K562 (cell line): ENCODE measurements around the gene PI4KA. TPM values are rescaled to one million over a fixed set of nuclear protein-coding genes. Genes with fewer than 3 reads are reported as not detected.

Experiments used
- BCLAF1 ChIP-seq, 2 experiments: fragments of 450-650 bp in 1 of 2; IDR thresholded peaks; 2 replicates each; pipeline ENCODE4 v1.6.1; 2011 to 2017; ENCODE audit warnings: low read depth in 2 of 2, antibody characterized with exemption in 1 of 2, borderline replicate concordance in 1 of 2, low read length in 1 of 2, mild to moderate bottlenecking in 1 of 2, mixed read lengths in 1 of 2; ENCODE audit not compliant: control insufficient read depth in 1 of 2
- CEBPB ChIP-seq: fragments of 450-650 bp; IDR thresholded peaks from 2 replicates; pipeline ENCODE4 v1.6.1; 2016; ENCODE audit warnings: missing genetic modification characterization, missing compliant biosample characterization
- CHD2 ChIP-seq: IDR thresholded peaks from 2 replicates; pipeline ENCODE4 v1.6.1; 2011; ENCODE audit warnings: low read depth, low read length
- ETV6 ChIP-seq, 3 experiments: fragments of 150-350 bp in 1 of 3; sonication (generic) in 1 of 3; formaldehyde crosslinking in 1 of 3; IDR thresholded peaks; 2 replicates each; pipeline versions ENCODE4 v1.6.1 to v1.8.0; 2014 to 2022; ENCODE audit warnings: borderline replicate concordance in 2 of 3, low read depth in 2 of 3, antibody characterized with exemption in 1 of 3, low read length in 1 of 3, mild to moderate bottlenecking in 1 of 3, missing genetic modification reagents in 1 of 3
- KDM5B ChIP-seq: fragments of 200-600 bp; sonication (generic); IDR thresholded peaks from 2 replicates; pipeline ENCODE4 v1.6.1; 2012; ENCODE audit warnings: low read depth, mild to moderate bottlenecking, moderate library complexity, low read length, control low read depth, inconsistent platforms; ENCODE audit not compliant: insufficient replicate concordance
- LEF1 ChIP-seq: fragments of 450-650 bp; IDR thresholded peaks from 2 replicates; pipeline ENCODE4 v1.6.1; 2016; ENCODE audit warnings: mild to moderate bottlenecking
- NFATC3 ChIP-seq: fragments of 450-650 bp; IDR thresholded peaks from 2 replicates; pipeline ENCODE4 v1.6.1; 2017; ENCODE audit warnings: mild to moderate bottlenecking
- NR2C2 ChIP-seq, 2 experiments: fragments of 200-800 bp in 1 of 2; sonication (Bioruptor generic) in 1 of 2; sonication (generic) in 1 of 2; formaldehyde crosslinking in 1 of 2; IDR thresholded peaks; 2 replicates each; pipeline versions ENCODE4 v1.6.1 to v1.8.0; 2016 to 2022; ENCODE audit warnings: mild to moderate bottlenecking in 1 of 2, missing compliant biosample characterization in 1 of 2, missing genetic modification characterization in 1 of 2, missing genetic modification reagents in 1 of 2
- NRF1 ChIP-seq, 2 experiments: fragments of 450-650 bp; IDR thresholded peaks in 1 of 2; conservative IDR thresholded peaks in 1 of 2; 2 replicates each; pipeline ENCODE4 v1.6.1; 2014; ENCODE audit warnings: mild to moderate bottlenecking in 2 of 2
- RBFOX2 ChIP-seq: fragments of 200-400 bp; formaldehyde crosslinking; IDR thresholded peaks from 2 replicates; pipeline ENCODE4 v1.6.1; 2017; ENCODE audit warnings: low read depth, mild to moderate bottlenecking, low read length, moderate library complexity
- SRSF3 ChIP-seq: fragments of 200-400 bp; formaldehyde crosslinking; IDR thresholded peaks from 2 replicates; pipeline ENCODE4 v1.6.1; 2016; ENCODE audit warnings: mild to moderate bottlenecking, low read length, moderate library complexity; ENCODE audit not compliant: insufficient read depth
- TAF9B ChIP-seq: fragments of 450-650 bp; IDR thresholded peaks from 2 replicates; pipeline ENCODE4 v1.6.1; 2018; ENCODE audit warnings: mild to moderate bottlenecking; ENCODE audit not compliant: partially characterized antibody
- TEAD2 ChIP-seq: fragments of 450-650 bp; IDR thresholded peaks from 2 replicates; pipeline ENCODE4 v1.6.1; 2016; ENCODE audit warnings: missing genetic modification characterization, control low read depth, missing compliant biosample characterization
- WHSC1 ChIP-seq: IDR thresholded peaks from one replicate; pipeline ENCODE4 v1.6.1; 2012; ENCODE audit warnings: low read length, control low read depth, inconsistent platforms
- ZNF12 ChIP-seq: sonication (generic); formaldehyde crosslinking; IDR thresholded peaks from 2 replicates; pipeline ENCODE4 v1.4.0; 2020; ENCODE audit warnings: mild to moderate bottlenecking, missing genetic modification reagents
- ZNF134 ChIP-seq: fragments of 250-450 bp; sonication (Bioruptor Pico); conservative IDR thresholded peaks from 2 replicates; pipeline ENCODE4 v1.4.0; 2020
- ZSCAN29 ChIP-seq: fragments of 450-650 bp; IDR thresholded peaks from 2 replicates; pipeline ENCODE4 v1.6.1; 2017
- polyA plus RNA-seq, 8 experiments: library from polyadenylated mRNA; depleted of rRNA in 4 of 8; stranded (reverse) in 5 of 8; unstranded in 3 of 8; fragments of >200 nt; fragmentation: Nextera tagmentation in 2 of 8; fragmentation: Illumina TruSeq in 1 of 8; extraction: Ambion mirVana in 2 of 8; extraction: Trizol in 1 of 8; gene quantifications; 2 replicates each; pipeline versions ENCODE4 v1.2.1 to v1.2.3, GENCODE V29; 2011 to 2014; ENCODE audit warnings: inconsistent platforms in 1 of 8, missing spikeins in 1 of 8
- total RNA-seq, 7 experiments: library from RNA; depleted of rRNA in 6 of 7; stranded (reverse); fragments of >200 nt in 6 of 7; fragmentation: Illumina TruSeq in 2 of 7; extraction: Trizol in 2 of 7; gene quantifications; 2 replicates each; pipeline versions ENCODE4 v1.2.1 to v1.2.3, GENCODE V29; 2011 to 2021; ENCODE audit warnings: low replicate concordance in 1 of 7
- TF ChIP-seq, protein P1 (sequence below): sonication (generic); formaldehyde crosslinking; IDR thresholded peaks from 2 replicates; pipeline ENCODE4 v1.8.1; 2022; ENCODE audit warnings: missing genetic modification reagents
- TF ChIP-seq, protein P2 (sequence below): fragments of 250-450 bp; sonication (Bioruptor Pico); IDR thresholded peaks from 2 replicates; pipeline ENCODE4 v1.9.0; 2021; ENCODE audit warnings: mild to moderate bottlenecking

PI4KA gene
- total and polyA plus RNA-seq, 9 of the 15 experiments (the other 6 are each of a cell fraction or from before 2014, with no cell fraction given) = 7.3 to 187 (median 84.7) TPM

- TF ChIP-seq ETV6 (IDR thresholded peaks at IDR 0.05; ENCODE audit: borderline replicate concordance in 1 of 2, low read depth in 2 of 2, low read length in 1 of 2) (no peak), ETV6 (CRISPR knock-in tag; IDR thresholded peaks at IDR 0.05; ENCODE audit: borderline replicate concordance) (no peak), RBFOX2 (no peak), KDM5B (no peak), NR2C2 (CRISPR knock-in tag; IDR thresholded peaks at IDR 0.05) (peak; percentile 72; the same call in 1 of the 2 replicates), NR2C2 (tag; IDR thresholded peaks at IDR 0.05) (no peak), CHD2 (no peak), NFATC3 (no peak), ZNF12 (peak; percentile 66; the same call in 1 of the 2 replicates), LEF1 (no peak), ZSCAN29 (no peak), BCLAF1 (IDR thresholded peaks at IDR 0.05; ENCODE audit: borderline replicate concordance in 1 of 2, control insufficient read depth in 1 of 2, low read depth in 2 of 2, low read length in 1 of 2) (no peak), NRF1 (conservative IDR thresholded peaks at IDR 0.05 in 1 of 2, IDR thresholded peaks at IDR 0.05 in 1 of 2) (0 out of 4 replicates have a peak, but pooled peaks of 1 of the 2 experiments have one; percentile 24), WHSC1 (peak; percentile 98), TAF9B (no peak), CEBPB (tag) (peak; percentile 91), SRSF3 (no peak), TEAD2 (tag) (peak; percentile 68; the same call in 1 of the 2 replicates), ZNF134 (CRISPR knock-in tag) (no peak)
- TF ChIP-seq, protein P1, sequence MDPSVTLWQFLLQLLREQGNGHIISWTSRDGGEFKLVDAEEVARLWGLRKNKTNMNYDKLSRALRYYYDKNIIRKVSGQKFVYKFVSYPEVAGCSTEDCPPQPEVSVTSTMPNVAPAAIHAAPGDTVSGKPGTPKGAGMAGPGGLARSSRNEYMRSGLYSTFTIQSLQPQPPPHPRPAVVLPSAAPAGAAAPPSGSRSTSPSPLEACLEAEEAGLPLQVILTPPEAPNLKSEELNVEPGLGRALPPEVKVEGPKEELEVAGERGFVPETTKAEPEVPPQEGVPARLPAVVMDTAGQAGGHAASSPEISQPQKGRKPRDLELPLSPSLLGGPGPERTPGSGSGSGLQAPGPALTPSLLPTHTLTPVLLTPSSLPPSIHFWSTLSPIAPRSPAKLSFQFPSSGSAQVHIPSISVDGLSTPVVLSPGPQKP (CRISPR knock-in tag) = no peak
- TF ChIP-seq, protein P2, sequence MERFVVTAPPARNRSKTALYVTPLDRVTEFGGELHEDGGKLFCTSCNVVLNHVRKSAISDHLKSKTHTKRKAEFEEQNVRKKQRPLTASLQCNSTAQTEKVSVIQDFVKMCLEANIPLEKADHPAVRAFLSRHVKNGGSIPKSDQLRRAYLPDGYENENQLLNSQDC (CRISPR knock-in tag) = no peak
Measured at GRCh38 chr22:20807315-20807752, 51.3 kb downstream of the PI4KA start (continued).
